GM19463 (cell line): ENCODE results near the gene CHRD.

ENCODE experiments used
- ATAC-seq: cut with Tn5 transposase; IDR thresholded peaks from one replicate; pipeline ENCODE4 v1.9.1; 2021; ENCODE audit warnings: mild to moderate bottlenecking, moderate library complexity; ENCODE audit not compliant: unreplicated experiment

CHRD gene

DNA sequence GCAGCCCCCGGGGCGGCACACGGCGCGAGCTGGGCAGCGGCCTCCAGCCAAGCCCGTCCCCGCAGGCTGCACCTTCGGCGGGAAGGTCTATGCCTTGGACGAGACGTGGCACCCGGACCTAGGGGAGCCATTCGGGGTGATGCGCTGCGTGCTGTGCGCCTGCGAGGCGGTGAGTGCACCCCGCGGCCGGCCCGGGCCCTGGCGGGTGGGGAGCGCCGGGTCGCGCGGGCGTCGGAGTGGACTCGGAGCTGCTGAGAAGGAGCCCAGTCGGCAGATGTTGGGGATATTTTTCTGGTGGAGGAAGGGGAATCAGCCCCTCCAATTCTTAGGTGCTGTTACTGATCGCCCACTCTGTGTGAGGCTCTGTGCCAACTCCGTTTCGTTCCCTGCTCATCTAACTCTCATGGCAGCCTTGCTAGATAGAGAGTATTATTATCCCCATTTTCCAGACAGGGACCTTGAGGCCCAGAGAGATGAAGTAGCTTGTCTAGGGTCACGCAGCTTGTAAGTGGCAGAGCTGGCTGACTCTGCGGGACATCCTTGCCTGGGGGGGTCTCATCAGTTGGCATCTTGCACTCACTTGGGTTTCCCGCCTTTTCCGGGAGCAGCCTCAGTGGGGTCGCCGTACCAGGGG lies 890 bp downstream of the CHRD start:
- no peak for ATAC-seq

DNA sequence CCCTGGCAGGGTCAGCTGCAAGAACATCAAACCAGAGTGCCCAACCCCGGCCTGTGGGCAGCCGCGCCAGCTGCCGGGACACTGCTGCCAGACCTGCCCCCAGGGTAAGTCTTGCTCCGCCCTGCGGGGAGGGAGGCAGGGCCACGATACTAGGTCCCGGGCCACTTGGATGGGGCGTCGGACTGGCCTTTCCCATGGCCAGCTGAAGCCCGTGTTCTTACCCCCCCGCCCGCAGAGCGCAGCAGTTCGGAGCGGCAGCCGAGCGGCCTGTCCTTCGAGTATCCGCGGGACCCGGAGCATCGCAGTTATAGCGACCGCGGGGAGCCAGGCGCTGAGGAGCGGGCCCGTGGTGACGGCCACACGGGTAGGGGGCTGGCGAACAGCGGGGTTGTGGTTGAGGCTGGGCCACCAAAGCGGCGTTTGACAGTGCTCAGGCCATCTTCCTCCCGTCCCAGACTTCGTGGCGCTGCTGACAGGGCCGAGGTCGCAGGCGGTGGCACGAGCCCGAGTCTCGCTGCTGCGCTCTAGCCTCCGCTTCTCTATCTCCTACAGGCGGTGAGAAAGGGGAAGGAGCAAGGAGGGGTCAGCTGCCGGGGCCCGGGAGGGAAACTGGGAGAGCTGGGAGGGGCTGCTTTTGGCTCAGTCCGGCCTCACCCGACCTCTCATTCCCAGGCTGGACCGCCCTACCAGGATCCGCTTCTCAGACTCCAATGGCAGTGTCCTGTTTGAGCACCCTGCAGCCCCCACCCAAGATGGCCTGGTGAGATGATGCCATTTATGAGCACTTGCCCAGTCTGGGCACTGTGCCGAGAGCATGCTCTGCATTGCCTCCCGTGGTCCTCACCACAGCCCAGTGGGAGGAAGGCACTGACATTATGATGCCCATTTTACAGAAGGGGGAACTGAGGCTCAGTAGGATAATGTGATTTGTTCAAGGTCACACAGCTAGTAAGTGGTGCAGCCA lies 1.7 kb downstream of the CHRD start:
- no peak for ATAC-seq

DNA sequence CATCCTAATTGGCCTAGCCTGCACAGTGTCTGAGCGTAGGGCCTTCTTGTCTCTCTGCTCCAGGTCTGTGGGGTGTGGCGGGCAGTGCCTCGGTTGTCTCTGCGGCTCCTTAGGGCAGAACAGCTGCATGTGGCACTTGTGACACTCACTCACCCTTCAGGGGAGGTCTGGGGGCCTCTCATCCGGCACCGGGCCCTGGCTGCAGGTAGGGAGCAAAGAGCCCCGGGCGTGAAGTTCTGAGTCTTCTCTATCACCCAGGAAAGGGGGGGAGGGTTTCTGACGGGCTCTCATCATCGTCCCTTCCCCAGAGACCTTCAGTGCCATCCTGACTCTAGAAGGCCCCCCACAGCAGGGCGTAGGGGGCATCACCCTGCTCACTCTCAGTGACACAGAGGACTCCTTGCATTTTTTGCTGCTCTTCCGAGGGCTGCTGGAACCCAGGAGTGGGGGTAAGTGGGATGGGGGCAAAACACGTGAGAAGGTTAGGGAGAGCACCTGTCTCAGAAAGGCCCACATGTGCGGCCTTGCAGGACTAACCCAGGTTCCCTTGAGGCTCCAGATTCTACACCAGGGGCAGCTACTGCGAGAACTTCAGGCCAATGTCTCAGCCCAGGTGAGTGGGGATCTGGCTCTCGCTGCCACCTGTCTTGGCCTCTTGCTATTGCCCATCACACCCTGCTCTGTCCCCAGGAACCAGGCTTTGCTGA lies 2.6 kb downstream of the CHRD start:
- ATAC-seq = no peak

DNA sequence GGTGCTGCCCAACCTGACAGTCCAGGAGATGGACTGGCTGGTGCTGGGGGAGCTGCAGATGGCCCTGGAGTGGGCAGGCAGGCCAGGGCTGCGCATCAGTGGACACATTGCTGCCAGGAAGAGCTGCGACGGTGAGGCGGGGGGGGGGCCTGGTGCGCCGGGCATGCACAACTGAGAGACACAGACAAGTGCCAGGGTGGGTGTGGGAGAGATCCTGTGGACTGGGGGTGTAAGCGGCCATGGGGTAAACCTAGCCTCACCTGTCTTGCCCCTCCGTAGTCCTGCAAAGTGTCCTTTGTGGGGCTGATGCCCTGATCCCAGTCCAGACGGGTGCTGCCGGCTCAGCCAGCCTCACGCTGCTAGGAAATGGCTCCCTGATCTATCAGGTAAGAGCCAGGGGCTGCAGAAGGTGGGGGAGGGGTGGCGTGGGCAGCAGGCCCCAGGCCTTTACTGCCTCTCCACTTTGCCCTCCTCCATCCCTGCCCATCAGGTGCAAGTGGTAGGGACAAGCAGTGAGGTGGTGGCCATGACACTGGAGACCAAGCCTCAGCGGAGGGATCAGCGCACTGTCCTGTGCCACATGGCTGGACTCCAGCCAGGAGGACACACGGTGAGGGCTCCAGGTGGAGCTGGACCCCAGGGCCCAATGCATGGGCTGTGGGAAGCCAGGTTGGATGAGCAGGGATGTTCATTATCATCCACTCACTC lies 3.3 kb downstream of the CHRD start:
- ATAC-seq = no peak

DNA sequence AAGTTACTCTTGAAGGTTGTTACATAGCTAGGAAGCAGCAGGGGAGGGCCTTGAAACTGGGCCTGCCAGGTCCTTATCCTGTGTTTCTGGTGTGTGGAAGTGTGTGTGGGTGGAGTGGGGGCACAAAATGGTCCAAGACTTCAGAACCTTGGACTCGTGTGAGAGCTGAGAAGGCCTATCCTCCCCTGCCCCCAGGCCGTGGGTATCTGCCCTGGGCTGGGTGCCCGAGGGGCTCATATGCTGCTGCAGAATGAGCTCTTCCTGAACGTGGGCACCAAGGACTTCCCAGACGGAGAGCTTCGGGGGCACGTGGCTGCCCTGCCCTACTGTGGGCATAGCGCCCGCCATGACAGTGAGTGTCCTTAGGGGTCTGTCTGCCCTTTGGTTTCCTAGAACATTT lies 4.5 kb downstream of the CHRD start:
- ATAC-seq = no peak

DNA sequence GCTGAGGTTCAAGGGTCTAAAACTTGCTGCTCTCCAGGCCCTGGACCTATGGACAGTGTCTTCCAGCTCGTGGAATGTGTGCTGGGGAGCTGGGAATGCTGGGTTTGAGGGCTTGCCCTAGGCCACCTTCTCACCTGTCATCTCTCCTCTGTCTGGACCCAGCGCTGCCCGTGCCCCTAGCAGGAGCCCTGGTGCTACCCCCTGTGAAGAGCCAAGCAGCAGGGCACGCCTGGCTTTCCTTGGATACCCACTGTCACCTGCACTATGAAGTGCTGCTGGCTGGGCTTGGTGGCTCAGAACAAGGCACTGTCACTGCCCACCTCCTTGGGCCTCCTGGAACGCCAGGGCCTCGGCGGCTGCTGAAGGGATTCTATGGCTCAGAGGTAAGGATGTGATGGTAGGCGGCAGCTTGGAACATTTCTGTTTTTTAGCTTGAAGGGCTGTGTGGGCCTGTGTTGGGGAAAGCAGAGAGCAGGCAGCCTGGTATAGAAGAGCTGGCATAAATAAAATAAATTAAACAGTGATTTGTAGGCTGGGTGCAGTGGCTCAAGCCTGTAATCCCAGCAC lies 5.1 kb downstream of the CHRD start:
- no peak for ATAC-seq

DNA sequence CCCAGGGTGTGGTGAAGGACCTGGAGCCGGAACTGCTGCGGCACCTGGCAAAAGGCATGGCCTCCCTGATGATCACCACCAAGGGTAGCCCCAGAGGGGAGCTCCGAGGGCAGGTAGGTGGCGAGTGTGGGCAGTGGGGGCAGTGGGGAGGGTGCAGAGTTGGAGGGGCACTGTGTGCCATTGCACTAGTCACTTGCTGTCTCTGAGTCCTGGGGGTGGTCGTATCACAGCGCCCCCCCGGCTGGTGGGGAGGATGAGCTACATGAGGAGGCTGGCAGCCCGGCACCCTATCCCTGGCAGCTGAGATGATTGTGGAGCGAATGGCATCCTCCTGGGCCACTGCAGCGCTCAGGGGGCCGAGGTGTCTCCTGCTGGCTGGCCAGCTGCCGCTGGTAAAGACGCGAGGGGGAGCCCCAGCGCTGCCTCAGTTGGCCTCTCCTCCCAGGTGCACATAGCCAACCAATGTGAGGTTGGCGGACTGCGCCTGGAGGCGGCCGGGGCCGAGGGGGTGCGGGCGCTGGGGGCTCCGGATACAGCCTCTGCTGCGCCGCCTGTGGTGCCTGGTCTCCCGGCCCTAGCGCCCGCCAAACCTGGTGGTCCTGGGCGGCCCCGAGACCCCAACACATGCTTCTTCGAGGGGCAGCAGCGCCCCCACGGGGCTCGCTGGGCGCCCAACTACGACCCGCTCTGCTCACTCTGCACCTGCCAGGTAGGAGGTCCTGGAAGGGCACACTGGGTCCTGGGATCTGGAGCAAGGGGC lies 6.4 kb downstream of the CHRD start:
- no peak for ATAC-seq

DNA sequence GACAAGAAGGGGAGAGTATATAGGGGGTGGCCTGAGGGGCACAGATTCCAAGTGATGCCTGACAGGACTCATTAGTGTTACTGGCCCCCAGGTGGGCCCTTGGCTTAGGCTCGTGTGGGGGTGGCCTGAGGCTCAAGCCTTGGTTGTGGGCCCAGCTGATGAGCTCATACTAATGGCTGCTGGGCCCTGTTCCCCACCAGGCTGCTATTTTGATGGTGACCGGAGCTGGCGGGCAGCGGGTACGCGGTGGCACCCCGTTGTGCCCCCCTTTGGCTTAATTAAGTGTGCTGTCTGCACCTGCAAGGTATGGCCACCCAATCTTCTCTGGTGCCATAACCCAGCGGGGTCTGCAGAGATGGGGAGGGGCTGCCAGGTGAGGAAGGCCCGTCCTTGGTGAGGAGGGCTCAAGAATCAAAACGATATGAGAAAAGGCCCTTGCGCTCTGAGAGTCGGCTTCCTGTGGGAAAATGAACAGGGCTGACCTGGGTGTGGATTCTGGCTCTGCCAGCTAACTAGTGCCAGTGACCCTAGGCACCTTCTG lies 7.4 kb downstream of the CHRD start:
- ATAC-seq = no peak

DNA sequence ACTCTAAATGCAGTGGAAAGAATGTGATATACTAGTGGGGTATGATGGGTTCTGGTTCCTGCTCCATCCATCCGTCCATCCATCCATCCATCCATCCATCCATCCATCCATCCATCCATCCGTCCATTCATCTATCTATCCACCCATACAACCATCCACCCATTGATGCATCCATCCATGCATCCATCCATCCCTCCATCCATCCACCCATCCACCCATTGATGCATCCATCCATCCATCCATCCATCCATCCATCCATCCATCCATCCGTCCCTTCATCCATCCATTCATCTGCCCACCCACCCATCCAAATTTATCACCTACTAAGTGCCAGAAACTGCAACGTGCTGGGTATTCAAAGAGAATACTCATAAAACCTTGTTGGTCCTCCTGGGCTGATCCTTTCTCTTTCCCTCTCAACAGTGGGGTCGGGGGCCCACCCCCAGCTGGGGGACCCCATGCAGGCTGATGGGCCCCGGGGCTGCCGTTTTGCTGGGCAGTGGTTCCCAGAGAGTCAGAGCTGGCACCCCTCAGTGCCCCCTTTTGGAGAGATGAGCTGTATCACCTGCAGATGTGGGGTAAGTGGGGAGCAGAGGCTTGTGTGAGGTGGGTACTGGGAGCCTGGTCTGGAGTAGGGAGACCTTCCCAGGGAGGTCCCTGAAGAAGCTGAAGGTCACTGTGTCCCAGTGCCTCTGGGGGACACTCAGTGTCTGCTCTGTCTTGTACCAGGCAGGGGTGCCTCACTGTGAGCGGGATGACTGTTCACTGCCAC lies 8.5 kb downstream of the CHRD start:
- no peak for ATAC-seq

DNA sequence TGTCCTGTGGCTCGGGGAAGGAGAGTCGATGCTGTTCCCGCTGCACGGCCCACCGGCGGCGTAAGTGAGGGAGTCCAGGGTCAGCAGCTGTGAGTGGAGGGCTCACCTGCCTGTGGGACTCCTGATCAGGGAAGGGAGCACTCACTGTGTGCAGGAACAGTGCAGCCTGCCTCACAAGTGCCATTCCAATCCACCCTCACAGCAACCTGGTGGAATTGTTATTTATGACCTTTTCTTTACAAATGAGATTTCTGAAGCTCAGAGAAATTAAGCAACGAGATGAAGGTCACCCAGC lies 9.0 kb downstream of the CHRD start:
- ATAC-seq = no peak

DNA sequence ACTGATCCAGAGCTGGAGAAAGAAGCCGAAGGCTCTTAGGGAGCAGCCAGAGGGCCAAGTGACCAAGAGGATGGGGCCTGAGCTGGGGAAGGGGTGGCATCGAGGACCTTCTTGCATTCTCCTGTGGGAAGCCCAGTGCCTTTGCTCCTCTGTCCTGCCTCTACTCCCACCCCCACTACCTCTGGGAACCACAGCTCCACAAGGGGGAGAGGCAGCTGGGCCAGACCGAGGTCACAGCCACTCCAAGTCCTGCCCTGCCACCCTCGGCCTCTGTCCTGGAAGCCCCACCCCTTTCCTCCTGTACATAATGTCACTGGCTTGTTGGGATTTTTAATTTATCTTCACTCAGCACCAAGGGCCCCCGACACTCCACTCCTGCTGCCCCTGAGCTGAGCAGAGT lies 9.5 kb downstream of the CHRD start:
- no peak for ATAC-seq

DNA sequence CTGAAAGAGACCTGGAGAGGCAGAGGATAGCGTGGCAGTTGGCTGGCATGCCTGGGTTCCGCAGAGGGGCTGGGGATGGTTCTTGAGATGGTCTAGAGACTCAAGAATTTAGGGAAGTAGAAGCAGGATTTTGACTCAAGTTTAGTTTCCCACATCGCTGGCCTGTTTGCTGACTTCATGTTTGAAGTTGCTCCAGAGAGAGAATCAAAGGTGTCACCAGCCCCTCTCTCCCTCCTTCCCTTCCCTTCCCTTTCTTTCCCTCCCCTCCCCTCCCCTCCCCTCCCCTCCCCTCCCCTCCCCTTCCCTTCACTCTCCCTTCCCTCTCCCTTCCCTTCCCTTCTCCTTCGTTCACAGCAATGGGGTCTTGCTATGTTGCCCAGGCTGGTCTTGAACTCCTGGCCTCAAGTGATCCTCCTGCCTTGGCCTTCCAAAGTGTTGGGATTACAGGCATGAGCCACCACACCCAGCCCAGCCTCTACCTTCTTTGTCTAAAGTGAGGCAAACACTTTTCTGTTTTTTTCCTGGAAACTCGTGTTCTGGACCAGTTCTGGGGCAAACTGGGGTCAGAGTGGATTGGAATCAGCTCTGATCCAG lies 10.2 kb downstream of the CHRD start:
- no peak for ATAC-seq

DNA sequence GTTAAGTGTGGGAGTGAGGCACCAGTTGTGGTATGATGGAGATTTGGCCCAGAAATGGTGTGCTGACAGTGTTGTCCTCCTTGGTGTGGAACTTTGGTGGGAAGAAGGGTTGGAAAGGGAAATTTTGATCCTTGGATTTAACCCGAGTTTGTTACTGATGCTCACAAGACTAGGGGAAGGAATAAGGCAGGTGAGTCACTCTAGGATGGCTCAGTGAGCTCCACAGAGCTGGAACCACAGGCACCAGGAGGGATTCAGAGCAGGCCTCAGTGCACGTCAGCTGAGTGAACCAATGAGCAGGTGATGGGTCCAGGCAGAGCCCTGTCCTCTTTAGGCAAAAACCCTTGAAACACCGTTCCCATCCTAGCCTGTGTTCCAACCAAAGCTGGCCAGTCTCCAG lies 11.4 kb downstream of the CHRD start:
- no peak for ATAC-seq

DNA sequence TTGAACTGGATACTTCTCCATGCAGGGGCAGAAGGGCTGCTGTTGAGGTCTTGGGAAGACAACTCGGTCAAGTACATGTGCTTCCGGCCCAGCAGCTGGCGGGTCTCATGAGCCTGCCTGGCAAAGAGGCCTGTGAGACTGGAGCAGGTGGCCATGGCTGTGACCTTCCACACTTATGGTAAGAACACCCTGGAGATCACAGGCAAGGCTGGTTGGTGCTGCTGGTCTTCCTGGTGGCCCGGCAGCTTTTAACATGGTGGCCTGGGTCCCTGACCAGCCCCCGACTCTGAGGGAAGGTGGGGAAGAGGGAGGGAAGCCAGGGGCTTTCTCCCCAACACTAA lies 15.4 kb downstream of the CHRD start:
- ATAC-seq = no peak

DNA sequence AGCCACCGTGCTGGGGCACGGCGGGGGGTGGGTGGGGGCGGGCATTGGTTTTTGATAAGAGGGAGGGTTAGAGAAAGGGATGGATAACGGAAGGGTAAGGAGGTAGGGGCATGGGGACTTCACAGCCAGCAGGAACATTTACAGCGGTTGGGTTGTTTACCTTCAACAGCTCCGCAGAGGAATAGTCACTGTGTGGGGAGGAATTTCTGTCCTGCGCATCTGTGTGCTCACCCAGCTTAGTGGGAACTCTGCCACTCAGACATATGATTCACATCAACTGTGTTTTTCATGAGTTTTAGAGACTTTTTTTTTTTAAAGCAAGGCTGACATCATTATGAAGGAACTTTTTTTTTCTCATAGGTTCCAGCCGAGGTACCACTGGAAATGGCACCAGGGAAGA lies 19.6 kb downstream of the CHRD start:
- no peak for ATAC-seq

DNA sequence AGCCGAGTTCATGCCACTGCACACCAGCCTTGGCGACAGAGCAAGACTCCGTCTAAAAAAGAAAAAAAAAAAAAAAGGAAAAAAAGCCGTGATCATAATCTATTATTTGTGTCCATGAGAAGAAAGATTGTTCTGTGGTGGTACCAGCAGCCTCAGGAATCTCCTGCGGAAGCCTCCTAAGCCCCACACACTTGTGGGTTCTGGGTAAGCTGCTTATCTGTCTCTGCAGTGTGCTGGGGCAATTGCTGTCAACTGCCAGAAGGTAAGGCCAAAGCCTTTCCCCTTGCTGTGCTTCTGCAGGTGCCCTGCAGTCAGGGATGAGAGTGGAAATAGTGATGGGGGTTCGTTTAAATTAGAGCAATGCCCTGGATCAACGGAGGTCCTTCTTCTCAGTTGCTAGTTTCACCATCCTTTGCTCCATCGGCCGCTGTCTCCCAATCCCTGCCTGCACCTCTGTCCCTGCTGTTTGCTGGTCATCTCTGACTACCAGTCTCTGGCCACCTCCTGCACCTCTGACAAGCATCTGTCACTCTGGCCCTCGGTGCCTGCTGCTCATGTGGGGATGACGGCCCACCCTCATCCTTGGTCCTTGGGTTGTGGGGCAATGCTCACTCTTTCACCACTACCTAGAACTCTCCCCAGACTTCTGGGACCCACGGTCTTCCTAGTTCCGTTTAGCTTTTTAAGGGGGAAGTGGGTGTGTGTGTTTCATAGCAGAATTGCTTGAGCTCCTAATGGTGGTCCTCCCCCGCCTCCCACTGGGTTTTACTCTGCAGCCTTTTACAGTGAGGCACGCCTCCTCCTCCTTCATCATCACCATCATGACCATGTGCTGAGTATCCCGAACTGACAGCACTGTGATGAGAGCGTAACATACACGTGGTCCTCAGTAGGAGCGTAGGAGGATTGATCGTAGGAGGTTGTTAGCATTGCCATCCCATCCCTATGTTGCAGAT lies 25.5 kb downstream of the CHRD start:
- no peak for ATAC-seq

DNA sequence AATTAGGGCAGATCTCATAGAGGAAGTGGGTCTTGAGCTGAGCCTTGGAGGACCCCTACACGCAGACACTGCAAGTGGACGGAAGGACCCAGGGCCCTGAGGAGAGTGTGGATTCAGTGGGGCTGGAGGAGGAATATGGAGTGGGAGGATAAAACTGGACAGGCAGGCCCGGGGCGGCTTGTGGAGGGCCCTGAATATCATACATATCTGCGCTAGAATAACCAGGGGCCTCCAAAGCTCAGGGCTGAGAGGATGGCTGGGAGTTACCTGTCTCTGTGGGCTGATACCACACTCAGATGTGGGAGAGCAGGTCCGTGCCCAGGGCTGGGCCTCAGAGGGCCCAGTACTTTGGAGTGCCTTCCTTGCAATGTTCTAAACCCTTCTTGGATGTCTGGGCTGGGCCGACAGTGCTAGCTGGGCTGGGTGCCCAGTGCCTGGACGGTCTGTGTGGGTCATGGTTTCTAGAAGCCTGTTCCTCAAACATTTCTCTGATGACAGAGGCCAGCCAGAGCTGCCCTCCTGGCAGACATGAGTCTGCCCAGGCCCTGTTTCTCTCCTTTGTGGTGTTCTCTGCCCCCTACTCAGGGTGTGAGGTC lies 29.6 kb downstream of the CHRD start:
- no peak for ATAC-seq
